ENCODE results near the gene KTN1. TPM values are rescaled to one million over a fixed set of nuclear protein-coding genes. Genes with fewer than 3 reads are reported as not detected.

KTN1 gene
- total RNA-seq, 1 donor from 2014 or later = 179 TPM

DNA sequence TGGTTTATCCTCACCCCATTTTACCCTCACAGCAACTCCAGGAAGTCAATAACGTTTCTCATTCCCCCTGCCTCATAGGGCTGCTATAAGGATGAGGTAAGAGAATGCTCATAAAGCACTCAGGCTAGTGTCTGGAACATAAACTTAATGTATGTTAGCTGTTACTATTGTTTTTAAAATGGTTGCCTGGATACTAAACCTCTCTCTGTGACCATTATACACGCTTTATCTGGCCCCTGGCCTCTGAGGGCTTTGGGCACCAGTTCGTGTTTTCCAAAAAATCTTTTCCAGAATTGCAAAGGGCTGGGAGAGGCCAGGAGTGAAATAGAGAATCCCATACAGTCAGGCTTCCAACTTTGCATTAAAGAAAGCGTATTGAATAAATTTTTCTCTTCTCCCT lies 113.9 kb downstream of the KTN1 start:
- Histone ChIP-seq H3K27me3 (no peaks in the 10 kb centered on the region), H3K4me1 (no peaks in the 10 kb centered on the region), H3K36me3 (no peaks in the 10 kb centered on the region), H3K4me3 (no peak overlapping the region), H3K9me3 (no peaks in the 10 kb centered on the region), H3K27ac (no peak overlapping the region)
- ATAC-seq = no peak
- no peak for TF ChIP-seq CTCF (IDR thresholded peaks at IDR 0.05)
- intact Hi-C loops (cut with DNase I) = no loop called here
- no peak for DNase-seq

GRCh38 chr14:55697414-55697861 lies 117.4 kb downstream of the KTN1 start:
- no peaks in the 10 kb centered on the region for H3K9me3 ChIP-seq
- DNase-seq (no peak), ATAC-seq (no peak)
- TF ChIP-seq CTCF (IDR thresholded peaks at IDR 0.05) = no peak
- H3K36me3 ChIP-seq = no peaks in the 10 kb centered on the region
- no peaks in the 10 kb centered on the region for H3K4me1 ChIP-seq
- H3K27me3 ChIP-seq = no peaks in the 10 kb centered on the region
- H3K4me3 ChIP-seq = no peak overlapping the region
- intact Hi-C loops (cut with DNase I) = no loop called here
- no peak overlapping the region for H3K27ac ChIP-seq

DNA sequence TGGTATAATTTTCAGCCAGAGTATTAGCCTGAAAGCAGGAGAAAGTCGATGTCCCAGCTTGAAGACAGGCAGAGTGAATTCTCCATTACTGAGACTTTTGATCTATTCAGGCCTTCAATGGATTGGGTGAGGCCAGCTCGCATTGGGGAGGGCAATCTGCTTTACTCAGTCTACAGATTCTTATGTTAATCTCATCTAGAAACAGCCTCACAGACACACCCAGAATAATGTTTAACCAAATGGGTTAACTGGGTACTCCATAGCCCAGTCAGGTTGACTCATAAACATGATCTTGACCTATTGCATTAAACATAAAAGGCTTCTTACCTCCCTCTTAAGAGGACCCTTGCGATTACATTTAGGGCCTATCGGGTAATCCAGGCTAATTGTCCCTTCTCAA lies 118.0 kb downstream of the KTN1 start:
- Histone ChIP-seq H3K9me3 (no peaks in the 10 kb centered on the region), H3K27me3 (no peaks in the 10 kb centered on the region), H3K4me1 (no peaks in the 10 kb centered on the region), H3K27ac (no peak overlapping the region), H3K36me3 (no peaks in the 10 kb centered on the region), H3K4me3 (no peak overlapping the region)
- DNase-seq (no peak), ATAC-seq (peak; percentile 57)
- TF ChIP-seq CTCF (IDR thresholded peaks at IDR 0.05) = no peak
- intact Hi-C loops (cut with DNase I) = no loop called here

- H3K27me3 ChIP-seq = no peaks in the 10 kb centered on the region
- DNase-seq (no peak), ATAC-seq (no peak)
- intact Hi-C loops (cut with DNase I) = no loop called here
- no peaks in the 10 kb centered on the region for H3K36me3 ChIP-seq
- H3K27ac ChIP-seq = no peak overlapping the region
- no peak for TF ChIP-seq CTCF (IDR thresholded peaks at IDR 0.05)
- no peaks in the 10 kb centered on the region for H3K9me3 ChIP-seq
- H3K4me1 ChIP-seq = no peaks in the 10 kb centered on the region
- no peak overlapping the region for H3K4me3 ChIP-seq
These were observed 119.4 kb downstream of the KTN1 start for GRCh38 chr14:55699131-55700057.

GRCh38 chr14:55701638-55702037 lies 121.6 kb downstream of the KTN1 start:
- intact Hi-C loops (cut with DNase I) = no loop called here
- Histone ChIP-seq H3K4me3 (no peak overlapping the region), H3K27me3 (no peaks in the 10 kb centered on the region), H3K9me3 (no peaks in the 10 kb centered on the region), H3K4me1 (peaks cover 5% of the 10 kb centered on the region), H3K27ac (no peak overlapping the region), H3K36me3 (no peaks in the 10 kb centered on the region)
- no peak for TF ChIP-seq CTCF (IDR thresholded peaks at IDR 0.05)
- DNase-seq = no peak
- ATAC-seq = no peak

All from upper lobe of right lung (tissue), 1 donor.